ENCODE data around the gene EIF2B2. TPM values are rescaled to one million over a fixed set of nuclear protein-coding genes. Genes with fewer than 3 reads are reported as not detected.
A peak's percentile ranks its signal among the peaks of the same experiment; 100 is the strongest.

Gene EIF2B2
- total and polyA plus RNA-seq, 2 of the 13 experiments (the other 11 are each of a cell fraction or from before 2014, with no cell fraction given): 54.4 to 78.6 TPM

GRCh38 chr14:74954232-74954946 is 48.3 kb upstream of the EIF2B2 start (continued):
- TF ChIP-seq ZNF605 (CRISPR knock-in tag; IDR thresholded peaks at IDR 0.05) (no peak; the same call in 1 of the 2 replicates), ZMAT3 (CRISPR knock-in tag; conservative IDR thresholded peaks at IDR 0.05) (peak; percentile 59; the same call in 1 of the 2 replicates), SMARCC2 (IDR thresholded peaks at IDR 0.05) (no peak), KLF15 (CRISPR knock-in tag; IDR thresholded peaks at IDR 0.05; ENCODE audit: borderline replicate concordance) (0 out of 2 replicates have a peak, but pooled peaks have one; percentile 45), ZNF746 (CRISPR knock-in tag; IDR thresholded peaks at IDR 0.05) (peak; percentile 46; the same call in 1 of the 2 replicates), CBX1 (IDR thresholded peaks at IDR 0.05; ENCODE audit: low read depth) (no peak), ZBTB1 (CRISPR knock-in tag; IDR thresholded peaks at IDR 0.05; ENCODE audit: borderline replicate concordance) (no peak), SIX1 (CRISPR knock-in tag; IDR thresholded peaks at IDR 0.05; ENCODE audit: borderline replicate concordance) (no peak; the same call in 1 of the 2 replicates), ZSCAN31 (CRISPR knock-in tag; IDR thresholded peaks at IDR 0.05; ENCODE audit: low read depth) (0 out of 2 replicates have a peak, but pooled peaks have one; percentile 28), ZFP1 (CRISPR knock-in tag; IDR thresholded peaks at IDR 0.05) (peak; percentile 15; the same call in 1 of the 2 replicates), SETDB1 (CRISPR knock-in tag; IDR thresholded peaks at IDR 0.05; ENCODE audit: borderline replicate concordance) (no peak), EP300 (IDR thresholded peaks at IDR 0.05; ENCODE audit: low read depth in 2 of 2, low read length in 2 of 2) (0 out of 4 replicates have a peak, but pooled peaks of 1 of the 2 experiments have one; percentile 28), EP300 (CRISPR knock-in tag; IDR thresholded peaks at IDR 0.05; ENCODE audit: borderline replicate concordance) (no peak), ZNF350 (CRISPR knock-in tag; IDR thresholded peaks at IDR 0.05; ENCODE audit: borderline replicate concordance, low read depth) (peak; percentile 59; the same call in 1 of the 2 replicates), HNF1B (CRISPR knock-in tag; IDR thresholded peaks at IDR 0.05) (peak; percentile 38; the same call in 1 of the 2 replicates), NFIB (CRISPR knock-in tag; IDR thresholded peaks at IDR 0.05; ENCODE audit: borderline replicate concordance) (peak; percentile 91; the same call in 1 of the 2 replicates), ZNF530 (CRISPR knock-in tag; IDR thresholded peaks at IDR 0.05; ENCODE audit: low read depth) (no peak), ZNF607 (CRISPR knock-in tag; IDR thresholded peaks at IDR 0.05; ENCODE audit: borderline replicate concordance) (0 out of 2 replicates have a peak, but pooled peaks have one; percentile 55), ZNF329 (CRISPR knock-in tag; IDR thresholded peaks at IDR 0.05; ENCODE audit: low read depth) (0 out of 2 replicates have a peak, but pooled peaks have one; percentile 12), REXO4 (CRISPR knock-in tag; IDR thresholded peaks at IDR 0.05; ENCODE audit: borderline replicate concordance) (no peak), PHF8 (CRISPR knock-in tag; IDR thresholded peaks at IDR 0.05) (peak; percentile 24; the same call in 1 of the 2 replicates), ZMYM4 (CRISPR knock-in tag; IDR thresholded peaks at IDR 0.05) (peak; percentile 45; the same call in 1 of the 2 replicates), SAP130 (CRISPR knock-in tag; IDR thresholded peaks at IDR 0.05; ENCODE audit: low read depth) (peak; percentile 70)
- TF ChIP-seq, protein P1, sequence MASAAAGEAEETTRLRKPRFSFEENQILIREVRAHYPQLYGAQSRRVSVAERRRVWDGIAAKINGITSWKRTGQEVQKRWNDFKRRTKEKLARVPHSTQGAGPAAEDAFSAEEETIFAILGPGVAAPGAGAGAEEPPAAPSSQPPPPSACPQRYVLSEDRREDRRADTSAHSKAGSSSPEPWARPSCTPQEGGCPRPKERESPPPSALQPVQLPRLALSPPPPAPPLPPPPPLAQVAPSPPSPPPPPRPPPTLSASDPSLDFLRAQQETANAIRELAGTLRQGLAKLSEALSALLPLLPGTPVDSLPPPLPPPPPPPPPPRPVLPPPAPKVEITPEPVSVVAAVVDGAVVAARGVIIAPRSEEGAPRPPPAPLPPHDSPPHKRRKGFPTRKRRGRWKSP (CRISPR knock-in tag; IDR thresholded peaks at IDR 0.05): no peak
- TF ChIP-seq, protein P2, sequence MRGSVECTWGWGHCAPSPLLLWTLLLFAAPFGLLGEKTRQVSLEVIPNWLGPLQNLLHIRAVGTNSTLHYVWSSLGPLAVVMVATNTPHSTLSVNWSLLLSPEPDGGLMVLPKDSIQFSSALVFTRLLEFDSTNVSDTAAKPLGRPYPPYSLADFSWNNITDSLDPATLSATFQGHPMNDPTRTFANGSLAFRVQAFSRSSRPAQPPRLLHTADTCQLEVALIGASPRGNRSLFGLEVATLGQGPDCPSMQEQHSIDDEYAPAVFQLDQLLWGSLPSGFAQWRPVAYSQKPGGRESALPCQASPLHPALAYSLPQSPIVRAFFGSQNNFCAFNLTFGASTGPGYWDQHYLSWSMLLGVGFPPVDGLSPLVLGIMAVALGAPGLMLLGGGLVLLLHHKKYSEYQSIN (CRISPR knock-in tag; IDR thresholded peaks at IDR 0.05; ENCODE audit: borderline replicate concordance): no peak

Measured in HepG2 (cell line).